ENCODE results near the gene SH3RF1. TPM values are rescaled to one million over a fixed set of nuclear protein-coding genes. Genes with fewer than 3 reads are reported as not detected.

The SH3RF1 gene
- total RNA-seq, 1 experiment from 2014 or later = 59.5 TPM

DNA sequence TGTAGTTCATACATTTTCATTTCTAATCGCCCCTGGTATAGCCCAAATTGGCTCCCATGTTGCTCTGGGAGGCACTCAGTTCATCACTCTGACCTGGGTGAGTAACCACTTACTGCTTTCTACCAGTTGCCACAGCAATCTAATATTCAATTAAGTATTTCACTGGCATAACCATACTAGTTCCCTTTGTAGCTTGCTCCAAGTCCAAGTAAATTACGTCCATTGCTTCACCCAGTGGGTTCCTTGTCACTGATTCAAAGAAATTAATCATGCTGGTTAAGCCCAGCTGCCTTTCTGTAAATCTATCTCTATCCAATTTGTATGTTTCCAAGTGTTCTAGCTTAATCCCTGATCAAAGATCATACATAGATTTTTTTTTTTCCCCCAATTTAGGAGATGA lies 168.7 kb downstream of the SH3RF1 start:
- Histone ChIP-seq H4K20me1 (ENCODE audit: insufficient read depth) (no peaks in the 10 kb centered on the region), H3K4me3 (replicated peaks in 1 of 2; ENCODE audit: low read depth in 1 of 2, low read length in 2 of 2) (no peak overlapping the region), H3K4me2 (ENCODE audit: low read length) (no peak overlapping the region), H3K9me2 (ENCODE audit: insufficient read depth) (no peaks in the 10 kb centered on the region), H3K4me1 (ENCODE audit: control insufficient read depth in 1 of 2, insufficient read depth in 2 of 2, low read length in 2 of 2) (no peaks in the 10 kb centered on the region), H2AFZ (ENCODE audit: low read depth, low read length, poor library complexity, severe bottlenecking) (no peak overlapping the region), H3K36me3 (ENCODE audit: control insufficient read depth in 1 of 2, insufficient read depth in 2 of 2, low read length in 2 of 2) (peaks cover 12 to 39% of the 10 kb centered on the region in 2 experiments; a peak in 3 of 4 replicates), H3K27ac (ENCODE audit: low read depth, low read length) (no peak overlapping the region), H3K9ac (ENCODE audit: low read length) (no peak overlapping the region), H3K9me3 (ENCODE audit: control insufficient read depth in 1 of 2, insufficient read depth in 1 of 2, low read depth in 1 of 2, low read length in 2 of 2) (no peaks in the 10 kb centered on the region), H3K27me3 (ENCODE audit: insufficient read depth, low read length) (no peaks in the 10 kb centered on the region), H3K79me2 (ENCODE audit: insufficient read depth, low read length) (no peaks in the 10 kb centered on the region; the same call in 1 of the 2 replicates)
- no peak for TF ChIP-seq POLR2AphosphoS5 (IDR thresholded peaks at IDR 0.05; ENCODE audit: low read depth, low read length)
- TF ChIP-seq, protein P1, sequence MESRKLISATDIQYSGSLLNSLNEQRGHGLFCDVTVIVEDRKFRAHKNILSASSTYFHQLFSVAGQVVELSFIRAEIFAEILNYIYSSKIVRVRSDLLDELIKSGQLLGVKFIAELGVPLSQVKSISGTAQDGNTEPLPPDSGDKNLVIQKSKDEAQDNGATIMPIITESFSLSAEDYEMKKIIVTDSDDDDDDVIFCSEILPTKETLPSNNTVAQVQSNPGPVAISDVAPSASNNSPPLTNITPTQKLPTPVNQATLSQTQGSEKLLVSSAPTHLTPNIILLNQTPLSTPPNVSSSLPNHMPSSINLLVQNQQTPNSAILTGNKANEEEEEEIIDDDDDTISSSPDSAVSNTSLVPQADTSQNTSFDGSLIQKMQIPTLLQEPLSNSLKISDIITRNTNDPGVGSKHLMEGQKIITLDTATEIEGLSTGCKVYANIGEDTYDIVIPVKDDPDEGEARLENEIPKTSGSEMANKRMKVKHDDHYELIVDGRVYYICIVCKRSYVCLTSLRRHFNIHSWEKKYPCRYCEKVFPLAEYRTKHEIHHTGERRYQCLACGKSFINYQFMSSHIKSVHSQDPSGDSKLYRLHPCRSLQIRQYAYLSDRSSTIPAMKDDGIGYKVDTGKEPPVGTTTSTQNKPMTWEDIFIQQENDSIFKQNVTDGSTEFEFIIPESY (IDR thresholded peaks at IDR 0.05; ENCODE audit: extremely low read depth, insufficient replicate concordance, low read length) = no peak
- no peak for TF ChIP-seq ZFX (IDR thresholded peaks at IDR 0.05)
- TF ChIP-seq TCF7L2 (IDR thresholded peaks at IDR 0.05; ENCODE audit: borderline replicate concordance, extremely low read depth, insufficient read depth, insufficient read length) = no peak
- no peak for TF ChIP-seq SP1 (IDR thresholded peaks at IDR 0.05; ENCODE audit: low read depth)
- TF ChIP-seq ZNF274 (IDR thresholded peaks at IDR 0.05; ENCODE audit: low read depth, low read length) = no peak
- no peak for TF ChIP-seq YY1 (IDR thresholded peaks at IDR 0.05; ENCODE audit: extremely low read depth, insufficient replicate concordance, low read depth, low read length)
- no peak for TF ChIP-seq SRF (IDR thresholded peaks at IDR 0.05; ENCODE audit: low read depth)
- TF ChIP-seq EZH2 (IDR thresholded peaks at IDR 0.05) = no peak
- TF ChIP-seq POLR2A (IDR thresholded peaks at IDR 0.05; ENCODE audit: borderline replicate concordance, extremely low read depth, insufficient read depth, insufficient read length) = no peak
- no peak for TF ChIP-seq CEBPB (IDR thresholded peaks at IDR 0.05; ENCODE audit: low read depth)
- no peak for TF ChIP-seq FOSL1 (IDR thresholded peaks at IDR 0.05; ENCODE audit: low read depth)
- TF ChIP-seq EGR1 (IDR thresholded peaks at IDR 0.05; ENCODE audit: low read depth) = no peak
- no peak for TF ChIP-seq RAD21 (IDR thresholded peaks at IDR 0.05; ENCODE audit: low read depth)
- no peak for TF ChIP-seq CBX3 (IDR thresholded peaks at IDR 0.05; ENCODE audit: low read depth)
- TF ChIP-seq EZH2phosphoT487 (IDR thresholded peaks at IDR 0.05; ENCODE audit: borderline replicate concordance) = no peak
- no peak for TF ChIP-seq REST (IDR thresholded peaks at IDR 0.05; ENCODE audit: low read depth)
- intact Hi-C loops (cut with micrococcal nuclease) = no loop called here
- ChIA-PET RAD21 (ENCODE audit: low non-redundant PET in 1 of 2, low total read pairs in 2 of 2, uncharacterized antibody in 2 of 2, unreplicated experiment in 2 of 2) (no interaction called here), POLR2A (no interaction called here), CTCF (no interaction called here)
- DNase-seq (ENCODE audit: low read depth, low spot score) = no peak
- no peak for ATAC-seq
- BruUV-seq (replicated peaks) = no TSS peak
